NCI-H2081 treated with DMSO at 0.1 percent for 48 hours (cell line): ENCODE measurements around the gene TNPO1.

ENCODE experiments used
- DNase-seq: peaks from one replicate; lab custom pipeline; 2025; lab: John Stamatoyannopoulos, UW

TNPO1 gene

DNA sequence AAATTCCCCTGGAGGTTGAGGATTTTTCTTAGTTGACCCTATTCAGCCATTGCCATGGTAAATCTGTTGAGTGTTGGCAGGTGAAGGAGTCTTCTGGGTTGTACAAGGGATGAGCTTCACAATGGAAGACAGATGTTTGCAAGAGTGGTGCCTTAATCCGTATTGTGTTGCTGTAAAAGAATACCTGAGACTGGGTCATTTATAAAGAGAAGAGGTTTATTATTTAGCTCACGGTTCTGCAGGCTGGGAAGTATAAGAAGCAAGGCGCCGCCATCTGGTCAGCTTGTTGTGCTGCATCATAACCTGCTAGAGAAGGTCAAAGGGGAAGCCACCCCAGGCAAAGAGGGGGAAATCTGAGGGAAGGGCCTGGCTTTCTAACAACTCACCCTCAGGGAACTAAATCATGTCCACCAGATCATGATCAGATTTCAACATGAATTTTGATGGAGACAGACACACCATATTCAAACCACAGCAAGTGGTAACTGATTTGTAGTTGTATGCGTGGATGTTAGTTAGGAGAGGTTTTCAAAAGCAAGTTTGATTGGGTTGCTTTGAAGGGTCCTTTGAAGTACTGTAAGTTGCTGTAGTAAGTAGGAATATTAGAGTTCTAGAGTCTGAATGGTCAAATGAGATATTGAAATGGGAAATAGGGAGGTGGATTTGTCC is 2.5 kb downstream of the TNPO1 start:
- no peak for DNase-seq

DNA sequence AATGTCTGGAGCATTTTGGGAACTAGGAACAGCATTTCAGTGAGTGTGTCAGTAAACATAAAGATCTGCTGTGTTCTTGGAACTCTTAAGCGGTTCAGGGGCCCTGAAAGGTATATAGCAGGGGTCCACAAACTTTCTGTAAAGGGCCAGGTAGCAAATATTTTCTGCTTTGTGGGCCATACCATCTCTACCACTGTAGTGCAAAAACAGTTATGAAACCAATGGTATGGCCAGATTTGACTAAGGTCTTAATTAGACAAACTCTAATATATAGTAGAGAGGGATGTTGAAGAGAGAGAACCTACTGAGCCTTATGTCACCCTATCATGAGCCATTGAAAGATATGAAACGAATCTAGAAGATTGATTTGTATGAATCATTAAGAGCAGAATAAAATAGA is 5.3 kb downstream of the TNPO1 start:
- DNase-seq = no peak

DNA sequence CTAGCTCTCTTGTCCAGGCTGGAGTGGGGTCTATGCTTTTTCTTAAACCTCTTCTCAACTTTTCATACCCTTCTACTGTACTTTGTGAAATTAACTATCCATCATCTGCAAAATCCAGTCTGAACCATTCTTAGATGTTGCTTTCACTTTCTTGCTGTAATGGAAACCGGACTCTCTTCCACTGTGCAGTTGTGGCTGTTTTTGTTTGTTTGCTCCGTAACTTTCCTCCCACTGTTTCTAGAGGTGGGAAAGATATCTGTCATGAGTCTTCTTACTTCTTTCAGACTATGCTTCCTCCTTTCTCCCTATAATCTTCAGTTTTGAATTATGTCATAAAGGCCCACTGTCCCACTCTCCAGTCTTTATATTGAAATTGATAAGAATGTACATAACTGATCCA is 6.5 kb downstream of the TNPO1 start:
- DNase-seq = no peak

DNA sequence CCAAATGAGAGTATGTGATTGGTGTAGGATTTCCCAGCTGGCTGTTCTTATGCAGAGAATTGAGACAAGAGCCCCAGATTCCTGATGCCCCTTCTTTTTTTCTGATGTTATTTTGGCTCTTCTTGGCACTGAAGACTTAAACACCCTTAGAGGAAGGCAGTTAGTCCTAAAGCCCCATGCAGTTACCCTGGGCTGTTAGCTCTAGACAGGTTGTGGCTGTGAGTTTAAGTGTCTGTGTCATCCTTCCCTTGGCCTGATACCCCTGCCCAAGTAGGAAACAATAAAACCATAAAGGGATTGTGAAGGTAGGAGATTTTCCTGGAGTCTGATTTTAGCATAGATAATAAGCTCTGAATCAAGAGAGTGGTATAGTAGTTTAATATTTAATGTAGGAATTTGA is 13.2 kb downstream of the TNPO1 start:
- no peak for DNase-seq

DNA sequence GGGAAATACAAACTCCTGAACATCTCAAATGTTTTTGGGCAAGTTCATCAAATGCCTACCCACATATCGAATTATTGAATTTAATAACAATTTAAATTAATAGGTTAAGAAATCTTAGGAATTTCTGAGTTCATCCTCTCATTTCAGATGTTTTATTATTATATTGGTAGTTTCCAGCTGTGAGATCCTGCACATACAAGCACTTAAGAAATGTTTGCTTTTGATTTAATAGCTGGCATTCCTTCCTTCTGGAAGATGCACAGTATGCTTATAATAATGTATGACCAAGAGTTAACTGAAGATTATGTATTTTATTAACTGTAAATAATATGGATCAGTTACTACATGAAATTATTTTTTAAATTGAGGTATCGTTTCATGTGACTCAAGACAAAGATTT is 13.9 kb downstream of the TNPO1 start:
- no peak for DNase-seq

DNA sequence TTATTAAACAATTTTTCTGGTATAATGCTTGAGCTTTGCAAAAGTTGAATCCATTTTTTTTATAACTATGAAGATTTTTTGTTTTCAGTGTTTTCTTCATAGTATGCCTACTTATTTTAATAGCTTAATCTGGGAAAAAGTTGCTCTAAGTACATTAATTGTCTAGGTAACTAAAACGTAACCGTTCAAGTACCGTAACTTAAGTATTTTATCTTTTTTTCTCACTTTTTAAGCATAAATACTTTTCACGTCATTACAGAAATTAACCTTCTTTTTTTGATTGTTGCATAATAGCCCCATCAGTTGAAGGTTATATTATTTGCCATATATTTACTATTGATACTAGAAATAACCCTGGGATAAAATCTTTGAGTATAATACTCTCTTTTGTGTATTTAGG is 15.2 kb downstream of the TNPO1 start:
- no peak for DNase-seq

DNA sequence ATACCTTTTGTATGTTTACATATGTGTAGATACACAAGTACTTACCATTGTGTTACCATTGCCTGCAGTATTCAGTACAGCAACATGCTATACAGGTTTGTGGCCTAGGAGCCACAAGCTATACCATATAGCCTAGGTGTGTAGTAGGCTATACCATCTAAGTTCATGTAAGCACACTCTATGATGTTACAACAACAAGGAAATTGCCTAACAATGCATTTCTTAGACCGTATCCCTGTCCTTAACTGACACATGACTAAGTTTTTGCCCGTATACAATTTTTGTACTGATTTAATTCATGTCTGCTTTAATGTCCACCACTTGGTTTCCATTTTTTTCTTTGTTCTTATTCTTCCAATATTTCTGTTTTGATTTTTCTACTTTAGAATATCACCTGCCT is 18.5 kb downstream of the TNPO1 start:
- DNase-seq = no peak

DNA sequence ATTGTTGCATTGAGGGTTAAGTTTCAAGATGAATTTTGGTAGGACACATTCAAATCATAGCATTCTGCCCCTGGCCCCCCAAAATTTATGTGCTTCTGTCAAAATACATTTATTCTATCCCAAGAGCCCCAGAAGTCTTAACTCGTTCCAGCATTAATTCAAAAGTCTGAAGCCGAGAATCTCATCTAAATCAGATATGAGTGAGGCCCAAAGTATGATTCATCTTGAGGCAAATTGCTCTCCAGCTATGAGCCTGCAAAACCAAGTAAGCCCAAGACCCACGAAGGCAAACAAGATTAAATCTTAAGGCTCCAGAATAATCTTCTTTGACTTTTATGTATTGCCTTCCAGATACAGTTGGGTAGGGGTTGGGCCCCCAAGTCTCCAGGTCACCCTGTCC is 19.2 kb downstream of the TNPO1 start:
- DNase-seq = no peak

DNA sequence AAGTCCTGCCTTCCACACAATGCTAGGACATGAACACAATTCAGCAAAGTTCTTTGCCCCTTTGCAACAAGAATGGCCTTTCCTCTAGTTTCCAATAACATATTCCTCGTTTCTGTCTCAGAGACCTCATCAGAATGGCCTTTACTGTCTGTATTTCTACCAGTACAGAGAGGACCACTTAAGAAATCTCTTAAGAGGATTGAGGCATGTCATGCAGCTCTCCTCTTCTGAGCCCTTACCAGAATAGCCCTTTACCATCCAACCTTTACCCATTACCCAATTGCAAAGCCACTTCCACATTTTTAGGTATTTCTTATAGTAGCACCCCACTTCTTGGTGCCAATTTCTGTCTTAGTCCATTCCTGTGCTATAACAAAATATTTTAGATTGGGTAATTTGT is 20.3 kb downstream of the TNPO1 start:
- DNase-seq = no peak

DNA sequence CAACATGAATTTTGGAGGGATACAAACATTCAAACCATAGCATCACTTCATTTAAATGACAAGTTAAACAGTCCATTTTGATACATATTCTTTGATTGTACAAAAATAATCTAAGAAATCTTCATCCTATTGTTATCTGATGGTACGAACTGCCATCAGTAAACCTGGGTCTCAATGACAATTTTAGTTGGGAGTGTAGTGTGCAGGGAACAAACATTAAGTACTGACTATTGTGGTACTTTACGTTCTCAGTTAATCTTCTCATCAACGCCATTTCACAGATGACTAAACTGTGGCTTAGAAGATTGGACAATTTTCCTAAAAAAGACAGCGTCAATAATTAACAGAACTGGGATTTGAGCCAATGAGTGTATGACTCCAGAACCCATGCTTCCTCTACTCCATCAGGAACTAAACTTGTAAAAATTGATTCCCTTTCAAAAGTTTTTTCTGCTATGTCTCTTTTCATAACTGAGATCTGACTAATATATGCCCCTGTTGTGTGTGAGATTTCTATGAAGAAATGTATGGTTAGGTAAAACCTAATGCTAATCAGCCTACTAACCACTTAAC is 21.1 kb downstream of the TNPO1 start:
- DNase-seq = no peak

DNA sequence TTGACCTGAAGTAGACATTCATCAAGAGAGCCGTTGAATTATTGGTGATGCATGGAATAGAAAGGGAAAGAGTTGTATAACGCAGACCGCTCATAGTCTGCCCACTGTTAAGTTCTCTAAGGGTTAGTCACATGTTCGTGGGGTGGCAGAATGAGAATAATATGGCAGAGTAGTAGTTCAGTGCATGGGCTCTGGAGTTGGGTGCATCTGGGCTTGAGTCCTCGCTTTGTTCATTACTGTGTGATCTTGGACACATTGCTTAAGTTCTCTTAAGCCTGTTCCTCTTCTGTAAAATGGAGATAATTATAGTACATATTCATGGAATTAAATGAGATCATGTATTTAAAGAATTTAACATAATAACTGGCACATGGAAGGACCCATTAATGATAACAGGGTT is 23.6 kb downstream of the TNPO1 start:
- no peak for DNase-seq

DNA sequence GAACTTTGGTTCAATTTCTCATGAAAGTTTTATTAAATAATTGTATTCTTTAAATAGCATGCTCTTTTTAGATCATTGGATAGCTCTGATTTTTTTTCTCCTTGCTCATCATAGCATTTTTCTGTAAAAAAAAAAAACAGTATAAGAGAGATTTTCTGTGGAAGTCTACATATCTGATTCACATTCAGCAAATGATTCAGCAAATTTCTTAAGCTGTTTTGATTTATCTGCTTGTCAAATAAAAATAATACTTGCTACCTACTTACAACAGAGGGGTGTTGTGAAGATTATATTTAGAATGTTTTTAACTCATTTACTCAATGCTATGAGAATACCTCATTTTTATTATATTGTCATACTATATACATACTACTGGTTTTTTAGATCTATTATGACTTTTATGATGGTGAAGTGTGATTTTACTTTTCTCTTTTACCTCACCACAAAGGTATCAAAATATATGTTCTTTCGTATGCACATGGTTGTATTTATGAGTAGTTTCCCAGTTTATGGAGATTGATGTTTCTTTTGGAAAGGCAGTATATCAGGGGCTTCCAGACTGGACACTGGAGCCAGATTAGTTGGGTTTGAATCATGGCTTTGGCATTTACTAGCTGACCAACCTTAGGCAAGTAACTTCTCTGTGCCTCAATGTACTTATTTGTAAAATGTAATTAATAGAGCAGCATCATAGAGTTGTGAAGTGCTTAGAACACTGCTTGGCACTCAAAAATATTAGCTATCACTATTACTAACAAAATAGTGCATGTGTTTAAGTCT is 25.5 kb downstream of the TNPO1 start:
- no peak for DNase-seq

DNA sequence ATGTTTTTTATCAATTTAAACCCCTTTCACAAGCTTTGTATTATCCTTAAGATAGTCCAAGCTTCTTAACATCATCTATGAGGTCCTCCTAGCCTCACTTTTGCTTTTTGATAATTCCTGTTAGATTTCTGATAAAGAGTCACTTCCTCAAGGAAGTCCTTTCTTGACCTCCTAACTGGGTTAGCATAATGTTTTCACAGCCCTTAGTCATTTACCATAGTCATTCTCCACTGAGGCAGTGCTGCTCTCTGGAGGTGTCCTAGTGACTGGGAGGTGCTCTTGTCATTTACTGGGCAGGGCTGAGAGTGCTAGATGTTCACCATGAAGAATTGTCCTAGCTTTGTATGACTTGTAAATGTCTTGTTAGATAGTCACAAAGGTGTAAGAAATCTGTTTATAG is 26.4 kb downstream of the TNPO1 start:
- DNase-seq = no peak

DNA sequence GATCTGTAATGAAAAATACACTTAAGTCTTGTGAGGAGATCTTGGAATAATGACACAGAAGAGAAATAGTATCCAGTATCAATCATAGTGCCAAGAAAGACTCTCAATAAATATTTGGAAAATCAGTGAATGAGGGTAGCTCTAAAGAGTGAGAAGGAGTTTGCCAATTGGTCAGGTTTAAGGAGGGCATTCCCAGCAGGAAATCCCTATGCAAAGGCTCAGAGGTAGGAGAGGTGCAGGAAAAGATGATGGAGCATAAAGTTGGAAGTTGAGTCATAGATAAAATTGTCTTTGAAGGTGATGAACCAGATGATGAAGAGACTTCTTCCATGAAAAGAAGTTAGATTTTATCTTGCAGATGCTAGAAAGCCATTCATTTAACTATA is 27.8 kb downstream of the TNPO1 start:
- DNase-seq = no peak

DNA sequence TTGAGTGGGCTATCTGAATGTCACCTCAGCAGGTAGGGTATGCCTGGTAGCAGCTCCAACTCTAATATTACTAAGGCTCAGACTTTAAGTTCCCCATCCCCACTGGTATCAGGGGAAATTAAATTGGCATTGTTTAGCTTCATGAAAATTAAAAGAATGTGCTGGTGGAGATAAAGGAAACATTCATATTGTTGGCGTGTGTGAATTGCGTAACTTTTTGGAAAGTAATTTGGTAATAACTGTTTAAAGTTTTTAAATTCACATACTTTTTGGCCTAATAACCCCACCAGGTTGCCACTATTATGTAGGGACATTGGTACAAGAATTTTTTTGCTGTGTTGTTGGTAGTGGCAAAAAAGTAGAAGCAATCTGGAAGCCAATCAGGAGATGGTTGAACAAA is 29.4 kb downstream of the TNPO1 start:
- no peak for DNase-seq

DNA sequence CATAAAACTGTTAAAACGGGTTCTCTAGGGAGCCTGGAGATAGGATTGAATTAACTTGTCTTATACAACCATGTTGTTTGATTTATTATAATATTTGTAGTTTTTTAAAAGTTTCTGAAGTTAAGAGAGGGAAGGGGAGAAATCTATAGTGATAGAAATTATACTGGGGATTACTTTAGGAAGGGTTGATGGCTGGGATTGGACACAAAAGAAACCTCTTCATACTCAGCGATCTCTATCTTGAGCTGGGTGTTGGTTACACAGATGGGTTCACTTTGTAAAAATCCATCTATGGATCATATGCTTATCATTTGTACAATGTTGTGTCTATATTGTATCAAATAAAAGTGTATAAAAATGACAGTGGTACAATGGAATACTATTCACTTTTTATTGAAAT is 30.0 kb downstream of the TNPO1 start:
- DNase-seq = no peak

DNA sequence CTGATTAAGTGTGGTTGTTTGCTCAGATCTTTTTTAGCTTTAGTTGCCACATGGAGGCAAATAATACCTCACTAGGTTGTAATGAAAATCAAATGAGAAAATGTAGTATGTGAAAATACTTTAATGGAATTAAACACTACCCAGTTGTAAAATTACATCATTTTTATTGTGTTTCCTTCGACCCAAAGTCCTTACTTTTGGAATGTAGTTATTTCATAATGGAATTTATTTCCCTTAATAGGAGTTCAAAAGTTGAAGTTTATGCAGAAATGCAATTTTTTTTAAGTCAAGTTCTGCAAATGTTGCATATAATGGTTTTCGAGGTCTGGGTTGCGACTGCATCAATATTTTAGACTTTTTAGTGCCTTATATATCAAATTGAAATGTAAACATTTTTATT is 31.0 kb downstream of the TNPO1 start:
- DNase-seq = no peak

DNA sequence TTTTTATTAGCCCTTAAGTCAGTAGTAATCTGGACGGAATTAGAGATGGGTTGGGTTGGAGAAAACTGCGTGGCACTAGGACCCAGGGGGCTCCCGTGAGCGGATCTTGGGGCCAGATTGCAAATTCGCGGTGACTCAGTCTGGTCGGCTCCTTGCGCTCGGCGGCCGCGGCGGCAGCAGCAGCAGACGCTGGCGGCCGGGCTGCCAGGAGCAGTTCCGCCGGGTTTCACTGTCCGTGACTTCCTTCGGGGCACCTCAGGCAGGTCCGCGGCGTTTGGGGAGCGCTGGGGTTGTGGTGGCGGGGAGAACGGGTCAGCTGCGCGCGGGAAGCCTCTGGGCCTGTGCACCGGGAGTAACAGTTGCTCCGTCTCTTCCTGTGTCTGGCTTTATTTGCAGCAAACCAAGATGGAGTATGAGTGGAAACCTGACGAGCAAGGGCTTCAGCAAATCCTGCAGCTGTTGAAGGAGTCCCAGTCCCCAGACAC is 31.6 kb downstream of the TNPO1 start:
- peak; percentile 35 for DNase-seq

DNA sequence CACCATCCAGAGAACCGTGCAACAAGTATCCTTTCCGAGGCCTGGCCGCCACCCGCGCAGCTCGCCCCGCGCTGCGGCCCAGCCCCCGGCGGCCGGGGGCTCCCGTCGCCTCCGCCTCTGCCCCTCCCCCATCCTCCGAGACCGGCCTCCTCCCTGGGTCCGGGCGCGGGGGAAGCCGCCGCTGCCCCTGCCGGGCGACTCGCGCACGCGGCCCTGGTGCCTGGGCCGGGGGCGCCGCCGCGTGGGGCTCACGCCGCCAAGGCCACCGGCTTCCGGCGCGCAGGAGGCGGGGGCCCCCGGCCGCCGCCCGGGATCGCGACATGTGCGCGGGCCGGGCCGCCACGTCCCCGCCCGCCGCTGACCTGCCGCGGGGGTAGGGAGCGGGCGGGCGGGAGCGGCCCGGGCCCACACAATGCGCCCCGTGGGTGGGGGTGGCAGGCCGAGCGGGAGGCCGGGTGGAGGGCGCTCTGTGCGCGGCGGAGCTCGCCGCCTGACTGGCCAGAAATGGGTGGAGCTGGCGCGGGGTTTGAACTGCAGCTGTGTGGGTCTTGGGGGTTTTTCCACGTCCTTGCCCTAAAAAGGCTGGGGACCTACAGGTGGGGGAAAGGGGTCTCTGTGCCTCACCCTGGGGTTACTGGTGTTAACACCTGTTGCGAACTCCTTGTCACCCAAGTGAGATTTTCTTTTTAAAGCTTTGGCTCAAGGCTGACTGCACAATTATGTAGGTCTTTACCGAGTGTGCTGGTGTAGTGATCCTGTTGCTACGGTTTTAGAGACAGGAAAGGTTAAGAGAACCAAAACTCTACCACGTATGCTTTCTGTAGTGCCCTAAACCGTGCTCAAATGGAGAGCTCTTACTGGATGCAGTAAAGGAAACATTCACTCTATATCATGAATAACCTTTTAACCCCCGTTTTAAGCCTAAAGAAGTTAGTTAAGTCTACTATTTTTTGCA is 32.3 kb downstream of the TNPO1 start:
- DNase-seq = no peak

DNA sequence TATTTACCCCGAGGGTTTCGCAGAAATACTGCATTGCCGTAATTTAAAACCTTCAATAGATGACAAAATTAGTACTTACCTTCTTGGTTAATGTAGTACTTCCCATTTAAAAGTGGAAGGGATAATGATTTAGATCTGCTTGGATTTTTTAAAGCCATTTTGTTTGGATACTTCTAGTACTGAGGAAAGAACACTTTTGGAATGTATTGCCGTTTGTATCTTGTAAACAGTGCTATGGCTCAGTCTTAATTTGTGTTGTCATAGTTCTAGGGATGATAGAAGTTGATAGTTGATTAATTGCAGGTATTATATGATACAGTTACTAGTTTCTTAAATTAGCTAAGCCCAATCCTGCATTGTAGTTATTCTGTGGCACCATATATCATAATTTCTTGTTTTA is 33.1 kb downstream of the TNPO1 start:
- DNase-seq = no peak

DNA sequence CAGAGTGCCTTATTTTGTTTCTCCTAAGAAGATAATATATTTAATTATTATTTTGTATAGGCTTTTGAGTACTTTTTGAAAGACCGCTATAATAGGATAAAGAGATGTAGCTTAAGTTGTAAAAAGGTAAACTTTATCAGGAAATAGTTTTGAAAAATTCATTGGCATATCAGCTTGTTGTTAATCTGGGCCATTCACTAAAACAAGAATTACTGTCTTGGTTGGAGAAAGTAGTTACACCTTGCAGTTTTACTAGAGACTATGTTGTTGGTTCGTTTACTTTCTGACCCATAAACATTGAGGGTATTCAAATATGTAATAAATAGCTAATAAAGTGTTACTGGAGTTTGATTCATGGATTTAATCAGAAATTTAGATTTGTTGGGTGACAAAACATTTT is 33.7 kb downstream of the TNPO1 start:
- DNase-seq = no peak

DNA sequence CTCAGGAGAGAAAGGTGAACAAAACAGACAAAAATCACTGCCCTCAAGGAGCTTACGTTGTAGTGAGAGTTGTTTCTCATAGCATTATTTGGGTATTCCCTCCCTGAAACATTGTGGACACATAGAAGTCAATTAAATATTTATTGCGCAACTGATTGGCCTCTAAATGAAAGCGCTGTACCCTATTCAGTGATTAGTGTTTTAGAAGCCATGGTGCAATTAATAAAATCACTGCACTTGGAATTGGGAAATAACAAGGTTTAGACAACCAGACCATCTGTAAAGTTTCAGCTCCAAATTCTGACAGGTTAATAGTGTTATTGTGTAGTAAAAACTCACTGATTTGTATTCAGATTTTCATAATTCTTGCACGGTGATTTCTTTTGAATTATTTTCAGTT is 35.9 kb downstream of the TNPO1 start:
- no peak for DNase-seq
